SK-N-SH treated with all-trans-retinoic acid at 6 μM for 48 hours (cell line): ENCODE results near the gene METTL22.

Source experiments
- ARNTL ChIP-seq: fragments of 450-650 bp; formaldehyde crosslinking; IDR thresholded peaks from 2 replicates; pipeline ENCODE4 v1.5.0; 2020; ENCODE audit warnings: low read depth, mild to moderate bottlenecking, moderate library complexity, borderline replicate concordance
- GLIS3 ChIP-seq: fragments of 250-450 bp; sonication (Bioruptor Pico); IDR thresholded peaks from 2 replicates; pipeline ENCODE4 v1.5.0; 2020; ENCODE audit warnings: mild to moderate bottlenecking, moderate library complexity
- PPARA ChIP-seq: fragments of 250-450 bp; sonication (Bioruptor Pico); IDR thresholded peaks from 2 replicates; pipeline ENCODE4 v1.5.0; 2020; ENCODE audit warnings: mild to moderate bottlenecking, borderline replicate concordance
- RARB ChIP-seq: fragments of 250-450 bp; sonication (Bioruptor Pico); IDR thresholded peaks from 2 replicates; pipeline ENCODE4 v1.8.0; 2021; ENCODE audit warnings: mild to moderate bottlenecking, moderate library complexity
- SNAI2 ChIP-seq: fragments of 250-450 bp; sonication (Bioruptor Pico); IDR thresholded peaks from 2 replicates; pipeline ENCODE4 v1.5.0; 2020; ENCODE audit warnings: mild to moderate bottlenecking, moderate library complexity
- ZFP3 ChIP-seq: fragments of 250-450 bp; sonication (Bioruptor Pico); IDR thresholded peaks from 2 replicates; pipeline ENCODE4 v1.5.0; 2020; ENCODE audit warnings: mild to moderate bottlenecking, moderate library complexity
- ZFP30 ChIP-seq: fragments of 450-650 bp; formaldehyde crosslinking; IDR thresholded peaks from 2 replicates; pipeline ENCODE4 v1.5.0; 2022; ENCODE audit warnings: mild to moderate bottlenecking, moderate library complexity
- TF ChIP-seq, protein P1 (sequence below): fragments of 250-450 bp; sonication (Bioruptor Pico); IDR thresholded peaks from 2 replicates; pipeline ENCODE4 v1.5.0; 2020; ENCODE audit warnings: mild to moderate bottlenecking, moderate library complexity
- TF ChIP-seq, protein P2 (sequence below): fragments of 250-450 bp; sonication (Bioruptor Pico); IDR thresholded peaks from 2 replicates; pipeline ENCODE4 v1.8.0; 2020; ENCODE audit warnings: mild to moderate bottlenecking, moderate library complexity, borderline replicate concordance
- TF ChIP-seq, protein P3 (sequence below): fragments of 250-450 bp; sonication (Bioruptor Pico); IDR thresholded peaks from 2 replicates; pipeline ENCODE4 v1.8.0; 2021; ENCODE audit warnings: low read depth, mild to moderate bottlenecking, moderate library complexity, borderline replicate concordance

DNA sequence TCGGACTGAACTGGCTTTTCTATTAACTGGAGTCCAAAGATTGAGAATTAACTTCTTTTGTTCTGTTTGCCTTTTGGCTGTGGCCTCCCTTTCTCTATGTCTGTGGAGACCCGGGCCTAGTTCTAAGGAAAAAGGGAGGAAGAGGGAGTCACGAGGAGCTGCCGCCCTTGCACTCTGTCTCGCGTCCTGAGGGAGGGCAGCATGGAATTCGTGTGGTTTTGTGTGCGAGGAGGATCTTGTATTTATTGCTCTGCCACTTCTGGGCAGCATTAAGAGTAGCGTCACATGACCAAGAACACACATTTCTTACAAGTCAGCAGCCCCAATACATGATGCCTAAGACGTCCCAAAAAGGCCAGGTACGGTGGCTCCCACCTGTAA lies 23.6 kb downstream of the METTL22 start:
- TF ChIP-seq GLIS3 (CRISPR knock-in tag) (no peak), ARNTL (no peak), SNAI2 (CRISPR knock-in tag) (no peak), ZFP3 (CRISPR knock-in tag) (no peak), RARB (CRISPR knock-in tag) (no peak), PPARA (no peak), ZFP30 (CRISPR knock-in tag) (no peak)
- TF ChIP-seq, protein P1, sequence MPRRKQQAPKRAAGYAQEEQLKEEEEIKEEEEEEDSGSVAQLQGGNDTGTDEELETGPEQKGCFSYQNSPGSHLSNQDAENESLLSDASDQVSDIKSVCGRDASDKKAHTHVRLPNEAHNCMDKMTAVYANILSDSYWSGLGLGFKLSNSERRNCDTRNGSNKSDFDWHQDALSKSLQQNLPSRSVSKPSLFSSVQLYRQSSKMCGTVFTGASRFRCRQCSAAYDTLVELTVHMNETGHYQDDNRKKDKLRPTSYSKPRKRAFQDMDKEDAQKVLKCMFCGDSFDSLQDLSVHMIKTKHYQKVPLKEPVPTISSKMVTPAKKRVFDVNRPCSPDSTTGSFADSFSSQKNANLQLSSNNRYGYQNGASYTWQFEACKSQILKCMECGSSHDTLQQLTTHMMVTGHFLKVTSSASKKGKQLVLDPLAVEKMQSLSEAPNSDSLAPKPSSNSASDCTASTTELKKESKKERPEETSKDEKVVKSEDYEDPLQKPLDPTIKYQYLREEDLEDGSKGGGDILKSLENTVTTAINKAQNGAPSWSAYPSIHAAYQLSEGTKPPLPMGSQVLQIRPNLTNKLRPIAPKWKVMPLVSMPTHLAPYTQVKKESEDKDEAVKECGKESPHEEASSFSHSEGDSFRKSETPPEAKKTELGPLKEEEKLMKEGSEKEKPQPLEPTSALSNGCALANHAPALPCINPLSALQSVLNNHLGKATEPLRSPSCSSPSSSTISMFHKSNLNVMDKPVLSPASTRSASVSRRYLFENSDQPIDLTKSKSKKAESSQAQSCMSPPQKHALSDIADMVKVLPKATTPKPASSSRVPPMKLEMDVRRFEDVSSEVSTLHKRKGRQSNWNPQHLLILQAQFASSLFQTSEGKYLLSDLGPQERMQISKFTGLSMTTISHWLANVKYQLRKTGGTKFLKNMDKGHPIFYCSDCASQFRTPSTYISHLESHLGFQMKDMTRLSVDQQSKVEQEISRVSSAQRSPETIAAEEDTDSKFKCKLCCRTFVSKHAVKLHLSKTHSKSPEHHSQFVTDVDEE (CRISPR knock-in tag): no peak
- TF ChIP-seq, protein P2, sequence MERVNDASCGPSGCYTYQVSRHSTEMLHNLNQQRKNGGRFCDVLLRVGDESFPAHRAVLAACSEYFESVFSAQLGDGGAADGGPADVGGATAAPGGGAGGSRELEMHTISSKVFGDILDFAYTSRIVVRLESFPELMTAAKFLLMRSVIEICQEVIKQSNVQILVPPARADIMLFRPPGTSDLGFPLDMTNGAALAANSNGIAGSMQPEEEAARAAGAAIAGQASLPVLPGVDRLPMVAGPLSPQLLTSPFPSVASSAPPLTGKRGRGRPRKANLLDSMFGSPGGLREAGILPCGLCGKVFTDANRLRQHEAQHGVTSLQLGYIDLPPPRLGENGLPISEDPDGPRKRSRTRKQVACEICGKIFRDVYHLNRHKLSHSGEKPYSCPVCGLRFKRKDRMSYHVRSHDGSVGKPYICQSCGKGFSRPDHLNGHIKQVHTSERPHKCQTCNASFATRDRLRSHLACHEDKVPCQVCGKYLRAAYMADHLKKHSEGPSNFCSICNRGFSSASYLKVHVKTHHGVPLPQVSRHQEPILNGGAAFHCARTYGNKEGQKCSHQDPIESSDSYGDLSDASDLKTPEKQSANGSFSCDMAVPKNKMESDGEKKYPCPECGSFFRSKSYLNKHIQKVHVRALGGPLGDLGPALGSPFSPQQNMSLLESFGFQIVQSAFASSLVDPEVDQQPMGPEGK (CRISPR knock-in tag): no peak
- TF ChIP-seq, protein P3, sequence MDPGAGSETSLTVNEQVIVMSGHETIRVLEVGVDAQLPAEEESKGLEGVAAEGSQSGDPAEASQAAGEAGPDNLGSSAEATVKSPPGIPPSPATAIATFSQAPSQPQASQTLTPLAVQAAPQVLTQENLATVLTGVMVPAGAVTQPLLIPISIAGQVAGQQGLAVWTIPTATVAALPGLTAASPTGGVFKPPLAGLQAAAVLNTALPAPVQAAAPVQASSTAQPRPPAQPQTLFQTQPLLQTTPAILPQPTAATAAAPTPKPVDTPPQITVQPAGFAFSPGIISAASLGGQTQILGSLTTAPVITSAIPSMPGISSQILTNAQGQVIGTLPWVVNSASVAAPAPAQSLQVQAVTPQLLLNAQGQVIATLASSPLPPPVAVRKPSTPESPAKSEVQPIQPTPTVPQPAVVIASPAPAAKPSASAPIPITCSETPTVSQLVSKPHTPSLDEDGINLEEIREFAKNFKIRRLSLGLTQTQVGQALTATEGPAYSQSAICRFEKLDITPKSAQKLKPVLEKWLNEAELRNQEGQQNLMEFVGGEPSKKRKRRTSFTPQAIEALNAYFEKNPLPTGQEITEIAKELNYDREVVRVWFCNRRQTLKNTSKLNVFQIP (CRISPR knock-in tag): no peak
